HepG2 (cell line): ENCODE data around the gene SNAP91.

Experiments used
- AFF4 ChIP-seq: sonication (generic); formaldehyde crosslinking; IDR thresholded peaks from 2 replicates; pipeline ENCODE4 v1.4.0; 2020; ENCODE audit warnings: missing genetic modification reagents
- CTCF ChIP-seq: sonication (generic); formaldehyde crosslinking; IDR thresholded peaks from 2 replicates; pipeline ENCODE4 v1.5.0; 2020; ENCODE audit warnings: mild to moderate bottlenecking, missing genetic modification reagents, moderate library complexity
- UBTF ChIP-seq: sonication (generic); formaldehyde crosslinking; IDR thresholded peaks from 2 replicates; pipeline ENCODE4 v1.4.0; 2020; ENCODE audit warnings: mild to moderate bottlenecking, missing genetic modification reagents
- ZNF362 ChIP-seq: sonication (generic); formaldehyde crosslinking; IDR thresholded peaks from 2 replicates; pipeline ENCODE4 v1.4.0; 2020; ENCODE audit warnings: missing genetic modification reagents, mild to moderate bottlenecking, borderline replicate concordance

- TF ChIP-seq ZNF362 (CRISPR knock-in tag): no peak
- TF ChIP-seq AFF4 (CRISPR knock-in tag): no peak
- TF ChIP-seq UBTF (CRISPR knock-in tag): no peak
- TF ChIP-seq CTCF (CRISPR knock-in tag): no peak
These were observed 149.9 kb downstream of the SNAP91 start for GRCh38 chr6:83558975-83559374.
